ENCODE measurements around the gene VPS8. TPM values are rescaled to one million over a fixed set of nuclear protein-coding genes. Genes with fewer than 3 reads are reported as not detected.

The VPS8 gene
- total and polyA plus RNA-seq, 2 experiments from 2014 or later = 41.2 to 47.1 TPM

DNA sequence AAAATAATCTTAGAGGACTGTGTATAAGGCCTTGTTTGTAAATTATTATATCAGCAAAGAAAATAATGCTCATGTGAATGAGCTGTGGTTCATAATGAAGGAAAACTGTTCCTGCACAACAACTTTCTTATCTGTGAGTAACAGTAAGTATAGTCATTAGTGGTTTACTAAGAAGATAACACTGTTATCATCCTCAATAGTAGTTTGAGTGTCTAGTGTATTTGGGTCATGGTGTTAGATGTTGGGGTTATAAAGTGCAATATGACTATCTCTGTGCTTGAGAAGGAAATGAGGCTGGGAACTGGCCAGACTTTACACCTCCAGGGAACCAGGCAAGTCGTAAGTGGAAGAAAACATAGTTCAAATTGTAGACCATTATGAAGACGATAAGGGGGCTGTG is 15.6 kb downstream of the VPS8 start:
- peaks cover 43% of the 10 kb centered on the region for H3K4me1 ChIP-seq (ENCODE audit: low read depth)
- no peak overlapping the region for H3K4me3 ChIP-seq
- H3K27me3 ChIP-seq = no peaks in the 10 kb centered on the region
- H3K36me3 ChIP-seq = peaks cover 2% of the 10 kb centered on the region
- H3K27ac ChIP-seq = peak overlapping the region; percentile 67
- DNase-seq (ENCODE audit: low read depth in 1 of 2, low spot score in 1 of 2) = no peak
- no peaks in the 10 kb centered on the region for H3K9me3 ChIP-seq (ENCODE audit: low read depth)
- TF ChIP-seq, protein P1, sequence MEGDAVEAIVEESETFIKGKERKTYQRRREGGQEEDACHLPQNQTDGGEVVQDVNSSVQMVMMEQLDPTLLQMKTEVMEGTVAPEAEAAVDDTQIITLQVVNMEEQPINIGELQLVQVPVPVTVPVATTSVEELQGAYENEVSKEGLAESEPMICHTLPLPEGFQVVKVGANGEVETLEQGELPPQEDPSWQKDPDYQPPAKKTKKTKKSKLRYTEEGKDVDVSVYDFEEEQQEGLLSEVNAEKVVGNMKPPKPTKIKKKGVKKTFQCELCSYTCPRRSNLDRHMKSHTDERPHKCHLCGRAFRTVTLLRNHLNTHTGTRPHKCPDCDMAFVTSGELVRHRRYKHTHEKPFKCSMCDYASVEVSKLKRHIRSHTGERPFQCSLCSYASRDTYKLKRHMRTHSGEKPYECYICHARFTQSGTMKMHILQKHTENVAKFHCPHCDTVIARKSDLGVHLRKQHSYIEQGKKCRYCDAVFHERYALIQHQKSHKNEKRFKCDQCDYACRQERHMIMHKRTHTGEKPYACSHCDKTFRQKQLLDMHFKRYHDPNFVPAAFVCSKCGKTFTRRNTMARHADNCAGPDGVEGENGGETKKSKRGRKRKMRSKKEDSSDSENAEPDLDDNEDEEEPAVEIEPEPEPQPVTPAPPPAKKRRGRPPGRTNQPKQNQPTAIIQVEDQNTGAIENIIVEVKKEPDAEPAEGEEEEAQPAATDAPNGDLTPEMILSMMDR (IDR thresholded peaks at IDR 0.05; ENCODE audit: low read depth, low read length) = no peak

DNA sequence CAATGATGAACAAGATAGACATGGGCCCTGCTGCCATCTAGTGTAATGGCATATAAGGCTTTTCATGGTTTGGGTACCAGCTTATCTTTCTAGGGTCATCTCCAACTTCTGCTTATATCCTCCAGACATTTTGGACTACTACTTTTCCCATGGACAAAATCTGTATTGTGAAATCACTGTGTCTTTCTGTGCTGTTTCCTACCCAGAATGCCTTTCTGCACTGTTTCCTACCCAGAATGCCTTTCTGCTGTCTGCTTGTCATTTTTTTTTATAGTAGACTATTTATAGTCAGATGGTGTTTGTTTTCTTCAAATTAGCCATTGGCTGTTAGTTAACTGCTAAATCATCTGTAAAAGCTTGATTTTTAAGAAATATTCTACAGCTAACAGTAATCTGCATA is 20.1 kb downstream of the VPS8 start:
- H3K36me3 ChIP-seq = peaks cover 25% of the 10 kb centered on the region
- no peaks in the 10 kb centered on the region for H3K27me3 ChIP-seq
- no peak for DNase-seq (ENCODE audit: low read depth in 1 of 2, low spot score in 1 of 2)
- TF ChIP-seq, protein P1 (IDR thresholded peaks at IDR 0.05; ENCODE audit: low read depth, low read length) = no peak
- no peak overlapping the region for H3K27ac ChIP-seq
- H3K4me1 ChIP-seq (ENCODE audit: low read depth) = peaks cover 12% of the 10 kb centered on the region
- H3K4me3 ChIP-seq = no peak overlapping the region
- no peaks in the 10 kb centered on the region for H3K9me3 ChIP-seq (ENCODE audit: low read depth)

DNA sequence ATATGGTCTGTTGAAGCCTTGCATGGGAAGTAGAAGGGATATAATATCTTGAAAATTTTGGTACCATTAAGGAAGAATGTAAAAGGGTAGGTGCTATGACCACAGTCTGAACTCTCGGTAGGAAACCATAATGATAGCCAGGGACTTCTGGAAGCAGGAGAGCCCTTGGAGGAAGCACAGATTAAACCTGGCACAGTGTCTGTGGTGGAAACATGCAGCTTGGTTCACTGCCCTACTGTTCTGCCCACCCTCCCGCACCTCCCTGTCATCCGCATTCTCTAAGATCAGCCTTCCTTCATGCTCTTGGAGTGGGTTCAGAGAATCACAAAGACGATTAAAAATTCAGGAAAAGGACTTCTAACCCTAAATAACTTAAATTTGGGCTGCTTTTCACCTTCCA is 20.9 kb downstream of the VPS8 start:
- no peaks in the 10 kb centered on the region for H3K9me3 ChIP-seq (ENCODE audit: low read depth)
- TF ChIP-seq, protein P1 (IDR thresholded peaks at IDR 0.05; ENCODE audit: low read depth, low read length) = no peak
- peaks cover 4% of the 10 kb centered on the region for H3K4me1 ChIP-seq (ENCODE audit: low read depth)
- H3K27ac ChIP-seq = no peak overlapping the region
- H3K27me3 ChIP-seq = no peaks in the 10 kb centered on the region
- DNase-seq (ENCODE audit: low read depth in 1 of 2, low spot score in 1 of 2) = no peak
- H3K36me3 ChIP-seq = peaks cover 25% of the 10 kb centered on the region
- H3K4me3 ChIP-seq = no peak overlapping the region

DNA sequence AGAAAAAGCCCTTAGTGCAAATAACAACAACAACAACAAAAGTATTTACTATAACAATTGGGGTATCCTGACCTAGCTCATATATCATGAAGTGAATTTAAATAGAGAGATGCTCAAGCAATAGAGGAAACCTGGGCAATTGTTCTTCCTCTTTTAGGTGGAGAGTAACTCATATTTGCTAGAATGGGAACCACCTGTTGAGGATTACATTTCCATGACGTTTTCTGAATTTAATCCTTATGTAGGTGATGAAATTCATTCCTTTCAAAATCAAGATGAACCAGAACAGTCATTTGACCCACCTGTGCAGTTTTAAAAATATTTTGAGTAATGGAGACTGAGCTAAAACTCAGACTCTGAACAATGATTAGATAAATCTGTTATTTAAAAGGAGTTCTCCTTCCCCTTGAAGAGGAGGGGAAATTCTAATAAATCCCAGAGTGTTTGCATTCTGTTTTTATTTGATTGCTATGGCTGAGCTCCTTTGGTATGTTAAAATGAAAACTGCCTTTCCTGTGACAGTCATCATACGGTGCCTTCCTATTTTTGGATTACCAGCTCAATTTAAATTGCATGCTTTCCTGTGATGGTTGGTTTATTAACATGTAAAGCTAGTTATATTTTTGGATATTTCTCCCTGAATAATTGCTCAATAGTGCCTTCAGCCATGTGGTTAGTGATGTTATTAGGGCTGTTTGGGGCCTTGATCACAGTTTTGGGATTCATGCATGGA is 24.3 kb downstream of the VPS8 start:
- Histone ChIP-seq H3K27me3 (no peaks in the 10 kb centered on the region), H3K4me3 (no peak overlapping the region), H3K4me1 (ENCODE audit: low read depth) (no peaks in the 10 kb centered on the region), H3K27ac (no peak overlapping the region), H3K36me3 (peaks cover 25% of the 10 kb centered on the region), H3K9me3 (ENCODE audit: low read depth) (no peaks in the 10 kb centered on the region)
- TF ChIP-seq, protein P1 (IDR thresholded peaks at IDR 0.05; ENCODE audit: low read depth, low read length) = no peak
- DNase-seq (ENCODE audit: low read depth in 1 of 2, low spot score in 1 of 2) = no peak

DNA sequence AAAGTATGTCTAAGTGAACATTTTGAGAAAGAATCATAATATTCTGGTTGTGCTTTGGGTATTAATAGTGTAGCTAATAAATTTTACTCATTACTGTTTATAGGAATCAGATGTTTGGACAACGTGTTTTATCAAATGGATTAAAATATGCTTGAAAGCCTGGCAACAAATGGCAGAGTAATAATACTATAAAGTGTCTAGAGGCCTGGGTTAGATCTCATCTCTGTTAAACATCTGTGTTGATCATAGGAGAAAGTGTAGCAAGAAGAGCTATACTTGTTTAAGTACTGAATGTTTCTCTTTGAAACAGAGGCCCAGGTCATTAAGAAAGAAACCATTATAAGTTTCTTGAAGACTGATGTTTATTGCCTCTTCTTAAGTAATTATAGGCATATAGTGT is 30.5 kb downstream of the VPS8 start:
- DNase-seq (ENCODE audit: low read depth in 1 of 2, low spot score in 1 of 2) = no peak
- Histone ChIP-seq H3K4me1 (ENCODE audit: low read depth) (no peaks in the 10 kb centered on the region), H3K9me3 (ENCODE audit: low read depth) (no peaks in the 10 kb centered on the region), H3K4me3 (no peak overlapping the region), H3K27me3 (no peaks in the 10 kb centered on the region), H3K36me3 (no peaks in the 10 kb centered on the region), H3K27ac (no peak overlapping the region)
- TF ChIP-seq, protein P1 (IDR thresholded peaks at IDR 0.05; ENCODE audit: low read depth, low read length) = no peak
